ENCODE measurements around the gene NTMT1.
A peak's percentile ranks its signal among the peaks of the same experiment; 100 is the strongest.

Gene NTMT1

DNA sequence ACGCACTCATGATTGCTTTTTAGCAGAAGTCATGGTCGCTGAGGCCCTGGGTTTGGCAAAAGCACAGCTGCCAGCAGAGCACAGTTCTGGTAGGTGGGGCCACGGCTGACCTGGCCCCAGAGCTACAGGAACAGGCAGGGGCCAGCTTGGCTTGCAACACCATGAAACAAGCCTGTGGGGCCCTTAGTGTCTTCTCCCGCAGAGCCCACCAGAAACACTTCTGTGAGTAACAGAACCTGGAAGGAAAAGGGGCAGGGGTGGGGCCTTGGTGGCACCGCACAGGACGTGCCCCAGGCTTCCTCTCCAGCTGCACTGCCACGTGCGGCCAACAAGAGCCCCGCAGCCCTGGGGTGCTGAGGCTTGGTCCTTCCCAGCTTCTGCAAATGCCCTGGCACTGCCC lies 11.1 kb downstream of the NTMT1 start:
- no peak for DNase-seq (ENCODE audit: low read depth in 2 of 2)

GRCh38 chr9:129637673-129638439 lies 11.9 kb downstream of the NTMT1 start:
- DNase-seq (ENCODE audit: low read depth in 2 of 2): no peak

DNA sequence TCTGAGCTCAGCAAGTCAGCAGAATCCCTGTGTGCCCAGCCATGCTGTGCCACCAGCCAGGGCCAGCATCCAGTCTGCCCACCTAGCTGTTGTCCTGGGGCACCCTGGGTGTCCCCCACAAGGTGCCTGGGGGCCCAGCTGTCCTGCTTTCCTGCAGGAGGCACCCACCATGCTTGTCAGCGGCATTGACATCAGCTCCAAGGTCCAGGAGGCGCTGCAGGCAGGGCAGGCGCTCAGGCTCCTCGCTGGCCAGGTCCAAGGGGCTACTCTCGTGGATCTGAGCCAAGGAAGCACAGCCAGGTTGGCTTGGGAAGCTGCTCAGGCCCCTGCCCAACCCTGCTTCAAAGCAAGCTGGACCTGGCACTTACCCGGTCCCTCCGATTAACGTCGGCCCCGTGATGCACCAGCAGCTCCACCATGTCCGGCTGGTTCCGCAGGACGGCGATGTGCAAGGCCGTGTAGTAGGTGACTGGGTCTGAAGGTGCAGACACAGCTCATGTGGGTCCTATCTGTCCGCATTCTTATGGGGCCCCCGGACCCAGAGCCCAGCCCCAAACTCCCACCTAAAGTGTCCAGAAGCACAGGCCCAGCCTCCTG lies 13.2 kb downstream of the NTMT1 start:
- no peak for DNase-seq (ENCODE audit: low read depth in 2 of 2)

DNA sequence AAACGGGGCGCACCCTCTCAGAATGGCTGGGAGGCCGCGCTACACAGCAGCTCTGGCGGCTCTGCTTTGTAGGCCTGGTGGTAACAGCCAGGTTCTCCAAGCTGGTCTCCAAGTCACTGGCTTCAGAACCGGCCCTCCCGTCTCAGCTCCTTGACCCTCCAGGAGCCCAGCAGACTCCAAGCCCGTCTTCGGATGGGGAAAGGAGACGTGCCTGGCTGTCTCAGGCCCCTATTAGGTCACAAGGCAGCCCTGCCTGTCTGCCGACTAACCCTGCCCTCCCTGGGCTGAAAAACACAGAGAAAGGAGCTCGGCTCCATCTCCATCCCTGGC lies 13.8 kb downstream of the NTMT1 start:
- no peak for DNase-seq (ENCODE audit: low read depth in 2 of 2)

- no peak for DNase-seq (ENCODE audit: low read depth in 2 of 2)
Observed at GRCh38 chr9:129640086-129640870, 14.3 kb downstream of the NTMT1 start.

- DNase-seq (ENCODE audit: low read depth in 2 of 2): no peak
Observed at GRCh38 chr9:129640871-129641749, 15.1 kb downstream of the NTMT1 start.

- DNase-seq (ENCODE audit: low read depth in 2 of 2): peak; percentile 93 to 97
Observed at GRCh38 chr9:129641750-129642585, 16.0 kb downstream of the NTMT1 start, which contains the start of gene ASB6. Gene ASB6 (minus strand): TSS chr9:129642151. CDS start chr9:129641999, 152 bp downstream.

DNA sequence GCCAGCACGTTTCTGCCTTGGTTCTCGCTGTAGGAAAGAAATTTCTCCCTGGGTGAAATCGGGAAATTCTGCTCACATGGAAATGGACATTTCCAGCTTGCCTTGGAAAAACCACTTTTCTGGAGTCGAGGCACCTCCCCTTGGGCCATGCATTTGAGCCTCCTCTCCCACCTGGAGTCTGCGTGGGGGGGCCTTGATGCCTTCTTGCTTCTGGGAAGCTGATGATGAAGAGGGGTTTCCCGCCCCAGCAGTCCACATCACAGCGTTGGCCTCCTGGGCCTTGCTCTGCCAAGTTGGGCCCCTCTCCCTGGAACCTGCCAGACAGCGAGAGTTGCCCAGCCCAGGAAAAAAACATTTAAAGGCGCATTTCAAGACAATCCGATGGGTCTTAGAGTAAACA lies 17.7 kb downstream of the NTMT1 start:
- DNase-seq (ENCODE audit: low read depth in 2 of 2): no peak

DNA sequence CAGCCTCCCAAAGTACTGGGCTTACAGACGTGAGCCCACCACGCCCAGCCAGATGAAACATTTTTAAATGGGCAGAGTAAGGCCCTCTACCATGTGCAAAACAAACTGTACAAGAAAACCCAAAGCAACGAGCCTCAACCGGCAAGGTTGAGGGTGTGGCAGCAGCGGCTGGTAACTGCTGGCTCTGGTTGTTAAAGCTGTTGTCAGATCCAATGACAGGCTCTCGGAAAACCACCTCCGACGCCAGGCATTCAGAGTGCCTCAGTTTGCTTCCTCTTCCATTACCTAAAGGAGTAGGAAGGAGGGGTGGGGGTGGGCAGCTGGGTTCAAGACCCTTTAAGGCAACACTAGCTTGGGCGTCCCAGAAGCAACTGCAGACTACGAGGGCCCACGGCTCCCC lies 18.4 kb downstream of the NTMT1 start:
- no peak for DNase-seq (ENCODE audit: low read depth in 2 of 2)

DNA sequence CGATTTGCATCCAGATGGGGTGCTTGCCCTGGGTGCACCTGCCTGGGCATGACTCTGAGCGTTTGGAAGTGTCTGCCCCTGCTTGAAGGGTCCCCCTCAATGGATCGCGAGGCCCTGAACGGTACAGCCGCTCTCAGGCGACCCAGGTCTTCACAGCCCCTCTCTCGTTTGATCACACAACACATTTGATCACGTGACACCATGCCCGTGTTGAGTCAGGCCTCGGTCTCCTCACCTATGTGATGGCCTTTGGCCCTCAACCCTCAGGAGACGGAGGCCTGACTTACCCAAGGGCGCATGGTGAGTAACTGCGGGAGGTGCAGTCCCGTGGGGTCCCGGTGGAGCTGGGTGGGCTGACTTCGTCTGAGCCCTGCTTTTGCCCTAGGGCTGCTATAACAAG lies 18.9 kb downstream of the NTMT1 start:
- DNase-seq (ENCODE audit: low read depth in 2 of 2): no peak

- no peak for DNase-seq (ENCODE audit: low read depth in 2 of 2)
Observed at GRCh38 chr9:129646252-129646651, 20.3 kb downstream of the NTMT1 start.

GRCh38 chr9:129646654-129647053 lies 20.7 kb downstream of the NTMT1 start:
- no peak for DNase-seq (ENCODE audit: low read depth in 2 of 2)

GRCh38 chr9:129647635-129648034 lies 21.7 kb downstream of the NTMT1 start:
- DNase-seq (ENCODE audit: low read depth in 2 of 2): no peak

DNA sequence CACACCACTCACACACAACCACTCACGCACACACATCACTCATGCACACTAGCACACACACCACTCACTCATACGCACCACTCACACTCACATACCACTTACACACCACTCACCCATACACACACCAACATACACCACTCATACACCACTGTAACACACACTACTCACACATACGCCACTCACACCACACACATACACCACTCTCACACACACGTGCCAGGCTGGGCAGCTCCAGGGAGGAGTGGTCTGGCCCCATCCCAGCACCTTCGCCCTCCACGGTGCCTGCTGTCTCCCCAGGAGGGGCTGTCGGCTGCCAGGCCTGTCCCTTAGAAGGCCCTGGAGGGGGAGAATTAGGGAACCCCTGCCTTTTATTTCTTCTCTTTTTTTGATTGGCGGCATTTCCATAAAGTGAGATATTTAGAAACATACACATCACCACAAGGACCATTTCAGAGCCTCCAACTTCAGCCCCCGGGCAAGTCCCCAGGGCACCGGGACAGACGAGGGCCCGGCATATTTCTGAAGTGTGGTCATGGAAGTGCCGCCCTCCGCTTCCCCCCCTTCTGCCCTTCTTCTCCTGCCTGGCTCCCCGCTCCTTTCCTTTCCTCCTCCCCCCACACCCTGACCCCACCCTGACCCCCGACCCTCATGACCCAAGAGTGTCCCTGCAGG lies 22.3 kb downstream of the NTMT1 start:
- DNase-seq (ENCODE audit: low read depth in 2 of 2): no peak

DNA sequence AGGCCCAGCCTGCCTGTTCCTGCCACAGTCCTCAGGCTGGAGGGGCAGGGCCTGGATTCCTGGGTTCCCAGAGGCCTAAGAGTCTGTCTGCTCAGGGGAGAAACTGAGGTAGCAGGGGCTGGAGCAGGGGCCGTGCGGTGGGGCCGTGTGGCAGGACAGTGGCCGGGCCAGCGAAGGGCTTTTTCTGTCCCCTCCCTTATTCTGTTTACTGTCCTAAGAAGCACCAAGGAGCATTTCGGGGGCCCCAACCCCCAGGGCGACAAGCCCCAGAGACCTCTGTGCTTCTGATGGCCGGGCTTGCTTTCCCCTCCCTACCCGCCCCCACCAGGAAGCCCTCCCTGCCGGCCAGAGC lies 22.8 kb downstream of the NTMT1 start:
- no peak for DNase-seq (ENCODE audit: low read depth in 2 of 2)

DNA sequence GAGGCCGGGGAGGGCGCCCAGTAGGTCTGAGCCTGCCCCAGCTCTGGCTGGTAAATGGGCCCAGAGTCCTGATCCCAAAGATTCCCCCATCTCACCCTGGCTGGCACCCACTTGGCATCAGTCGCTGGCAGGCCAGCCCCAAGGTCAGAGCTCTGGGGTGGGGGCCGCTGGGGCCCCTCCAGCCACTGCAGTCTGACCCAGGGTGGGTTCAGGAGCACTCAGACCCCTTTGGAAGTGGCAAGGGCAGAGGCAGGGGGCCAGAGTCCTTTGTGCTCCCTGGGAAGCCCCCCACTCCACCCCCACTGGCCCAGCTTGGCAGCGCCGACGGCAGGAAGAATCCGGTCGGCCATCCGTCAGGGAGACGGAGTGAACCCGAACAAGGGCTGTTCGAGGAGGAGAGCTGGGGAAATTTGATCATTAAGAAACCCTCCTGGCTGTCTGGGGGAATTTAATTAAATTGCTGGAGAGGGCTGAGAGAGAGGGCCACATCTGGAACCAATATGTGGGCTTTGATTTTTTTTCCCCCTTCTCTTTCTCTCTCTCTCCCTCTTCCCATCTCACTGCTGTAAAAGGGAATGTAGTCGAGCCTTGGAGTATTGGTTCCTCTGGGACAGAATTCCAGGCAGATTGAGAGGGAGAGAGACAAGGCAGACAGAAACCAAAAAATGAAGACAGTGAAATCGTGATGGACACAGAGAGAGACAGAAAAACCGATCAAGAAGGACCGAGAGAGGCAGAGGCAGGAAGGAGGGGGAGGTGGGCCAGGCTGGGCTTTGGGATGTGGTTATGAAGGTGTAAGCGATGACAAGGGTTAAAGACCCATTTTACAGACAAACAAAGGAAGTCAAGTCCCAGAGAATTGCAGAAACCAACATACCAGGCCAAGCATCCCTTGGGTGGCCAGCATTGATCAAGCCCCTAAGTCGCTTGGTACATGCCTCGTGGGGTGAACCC lies 24.0 kb downstream of the NTMT1 start:
- DNase-seq (ENCODE audit: low read depth in 2 of 2): no peak

DNA sequence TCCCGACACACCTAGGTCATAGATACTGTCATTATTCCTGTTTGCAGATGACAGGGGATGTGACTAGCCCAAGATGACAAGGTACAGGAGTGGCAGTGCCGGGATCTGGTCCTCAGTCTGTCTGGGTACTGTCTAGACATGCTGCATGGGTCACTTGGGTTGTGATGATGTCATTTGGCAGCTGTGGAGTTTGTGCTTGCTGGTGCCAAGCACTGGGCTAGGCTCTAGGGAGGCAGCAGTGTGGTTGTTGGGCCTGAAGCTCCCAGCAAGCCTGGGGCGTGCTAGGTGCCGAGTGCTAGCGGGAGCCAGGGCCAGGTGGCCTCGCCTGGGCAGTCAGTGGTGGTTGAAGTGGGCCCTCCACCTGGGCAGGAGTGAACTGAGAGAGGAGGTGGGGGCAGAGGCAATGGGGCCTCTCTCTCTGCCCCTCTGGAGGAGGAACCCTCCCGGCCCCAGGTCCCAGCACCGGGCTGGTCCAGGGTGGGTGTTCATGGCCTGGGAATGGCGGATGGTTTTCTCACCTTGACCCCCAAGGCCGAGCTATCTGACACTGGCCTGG lies 24.8 kb downstream of the NTMT1 start:
- no peak for DNase-seq (ENCODE audit: low read depth in 2 of 2)

GRCh38 chr9:129653823-129654553 lies 28.0 kb downstream of the NTMT1 start:
- DNase-seq (ENCODE audit: low read depth in 2 of 2): no peak
